GM18868 (cell line): ENCODE results near the gene MARS1.

ENCODE experiments used
- ATAC-seq: cut with Tn5 transposase; IDR thresholded peaks from one replicate; pipeline ENCODE4 v1.9.1; 2021; ENCODE audit warnings: mild to moderate bottlenecking, moderate library complexity; ENCODE audit not compliant: unreplicated experiment

MARS1 gene

GRCh38 chr12:57456737-57457490, 31.0 kb upstream of the MARS1 start:
- no peak for ATAC-seq

GRCh38 chr12:57458665-57459054, 29.2 kb upstream of the MARS1 start:
- no peak for ATAC-seq

- ATAC-seq: peak; percentile 72
Observed at GRCh38 chr12:57459055-57459749, 28.7 kb upstream of the MARS1 start.

GRCh38 chr12:57459750-57460467, 28.0 kb upstream of the MARS1 start, which contains the start of gene GLI1:
TSS of gene GLI1 (plus strand) at chr12:57459785. CDS start at chr12:57463692, 3,907 bp downstream.
- no peak for ATAC-seq

GRCh38 chr12:57460468-57460784, 27.4 kb upstream of the MARS1 start:
- ATAC-seq: no peak

- no peak for ATAC-seq
Observed at GRCh38 chr12:57460841-57461275, 27.0 kb upstream of the MARS1 start.

GRCh38 chr12:57461276-57461916, 26.5 kb upstream of the MARS1 start:
- ATAC-seq: no peak

GRCh38 chr12:57461917-57462250, 26.0 kb upstream of the MARS1 start:
- ATAC-seq: no peak

- peak; percentile 71 for ATAC-seq
Observed at GRCh38 chr12:57462251-57462911, 25.5 kb upstream of the MARS1 start.

- no peak for ATAC-seq
Observed at GRCh38 chr12:57462912-57463253, 25.0 kb upstream of the MARS1 start.

- no peak for ATAC-seq
Observed at GRCh38 chr12:57464569-57464968, 23.3 kb upstream of the MARS1 start.

- no peak for ATAC-seq
Observed at GRCh38 chr12:57465030-57465746, 22.7 kb upstream of the MARS1 start.

GRCh38 chr12:57465747-57466505, 21.9 kb upstream of the MARS1 start:
- no peak for ATAC-seq

- ATAC-seq: no peak
Observed at GRCh38 chr12:57467212-57467874, 20.5 kb upstream of the MARS1 start.

- ATAC-seq: no peak
Observed at GRCh38 chr12:57467915-57468314, 20.0 kb upstream of the MARS1 start.

GRCh38 chr12:57469296-57470164, 18.3 kb upstream of the MARS1 start:
- no peak for ATAC-seq

- ATAC-seq: no peak
Observed at GRCh38 chr12:57470286-57470969, 17.4 kb upstream of the MARS1 start.
